KMS-11 (cell line): ENCODE results near the gene MRRF.

ENCODE experiments used
- H2AFZ ChIP-seq: fragments of 200-600 bp; sonication (generic); 2 replicates; pipeline ENCODE4 v1.6.1; 2016; ENCODE audit warnings: antibody characterized with exemption, mixed run types, low read depth
- H3K27ac ChIP-seq: fragments of 200-600 bp; sonication (generic); 2 replicates; pipeline ENCODE4 v1.6.1; 2016; ENCODE audit warnings: mild to moderate bottlenecking, mixed run types
- H3K27me3 ChIP-seq: fragments of 200-600 bp; sonication (generic); 2 replicates; pipeline ENCODE4 v1.6.1; 2017; ENCODE audit warnings: mild to moderate bottlenecking, low read depth, mixed run types, moderate library complexity; ENCODE audit not compliant: insufficient read depth
- H3K36me3 ChIP-seq: fragments of 200-600 bp; sonication (generic); 2 replicates; pipeline ENCODE4 v1.6.1; 2017; ENCODE audit warnings: mild to moderate bottlenecking, mixed run types; ENCODE audit not compliant: insufficient read depth
- H3K4me1 ChIP-seq: fragments of 200-600 bp; sonication (generic); 2 replicates; pipeline ENCODE4 v1.6.1; 2016; ENCODE audit warnings: mild to moderate bottlenecking, low read depth, mixed run types; ENCODE audit not compliant: poor library complexity, severe bottlenecking
- H3K4me2 ChIP-seq: fragments of 200-600 bp; sonication (generic); 2 replicates; pipeline ENCODE4 v1.7.0; 2016; ENCODE audit warnings: mild to moderate bottlenecking, mixed run types
- H3K4me3 ChIP-seq: fragments of 200-600 bp; sonication (generic); IDR thresholded peaks from 2 replicates; pipeline ENCODE4 v1.6.1; 2017; ENCODE audit warnings: low read depth, low read length, mixed read lengths; ENCODE audit not compliant: insufficient read depth
- H3K79me2 ChIP-seq: fragments of 200-600 bp; sonication (generic); 2 replicates; pipeline ENCODE4 v1.6.1; 2016; ENCODE audit warnings: low read depth, mixed run types; ENCODE audit not compliant: insufficient read depth
- H3K9ac ChIP-seq: fragments of 200-600 bp; sonication (generic); 2 replicates; pipeline ENCODE4 v1.6.1; 2016; ENCODE audit warnings: mild to moderate bottlenecking, mixed run types
- H4K20me1 ChIP-seq: fragments of 200-600 bp; sonication (generic); 2 replicates; pipeline ENCODE4 v1.6.1; 2016; ENCODE audit warnings: mild to moderate bottlenecking, mixed run types; ENCODE audit not compliant: insufficient read depth
- TF ChIP-seq, protein P1 (sequence below): fragments of 200-600 bp; sonication (generic); conservative IDR thresholded peaks from 2 replicates; pipeline ENCODE4 v1.6.1; 2017; ENCODE audit warnings: low read depth, mild to moderate bottlenecking, antibody characterized with exemption, low read length, moderate library complexity, mixed read lengths

Gene MRRF

DNA sequence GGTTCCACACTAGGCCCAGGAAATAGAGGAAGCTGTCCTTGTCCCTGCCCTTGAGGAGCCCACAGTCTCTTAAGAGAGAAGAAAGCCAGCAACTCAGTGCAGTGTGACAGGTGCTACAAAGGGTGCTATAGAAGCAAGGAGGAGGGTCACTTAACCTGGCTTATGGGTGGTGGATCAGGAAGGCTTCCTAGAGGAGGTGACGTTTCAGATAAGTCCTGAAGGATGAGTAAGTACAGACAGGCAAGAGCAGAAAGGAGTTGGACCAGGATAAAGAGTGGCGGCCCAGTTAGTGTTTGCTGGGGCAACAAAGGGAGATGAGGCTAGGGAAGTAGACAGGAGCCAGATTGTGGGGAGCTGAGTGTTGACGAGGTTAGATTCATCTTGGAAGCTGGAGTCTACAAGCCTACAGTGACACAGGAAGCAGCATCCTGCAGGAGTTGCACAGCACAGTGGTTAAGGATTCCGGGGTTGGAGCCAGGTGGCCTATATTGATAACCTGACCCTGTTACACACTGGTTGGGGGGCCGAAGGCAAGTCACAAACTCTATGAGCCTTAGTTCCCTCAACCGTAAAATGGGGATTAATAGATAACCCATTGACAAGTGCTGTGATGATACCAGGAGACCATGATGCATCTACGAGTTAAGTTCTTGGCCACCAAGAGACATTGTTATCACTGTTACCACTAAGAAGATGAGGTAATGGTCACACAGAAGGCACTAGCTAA, 30.5 kb upstream of the MRRF start:
- Histone ChIP-seq H3K9ac (no peak overlapping the region), H3K27ac (no peak overlapping the region), H4K20me1 (no peaks in the 10 kb centered on the region), H3K36me3 (no peaks in the 10 kb centered on the region), H3K4me1 (no peaks in the 10 kb centered on the region), H3K79me2 (no peaks in the 10 kb centered on the region), H3K4me3 (no peak overlapping the region), H2AFZ (no peak overlapping the region), H3K27me3 (no peaks in the 10 kb centered on the region), H3K4me2 (no peak overlapping the region)
- TF ChIP-seq, protein P1, sequence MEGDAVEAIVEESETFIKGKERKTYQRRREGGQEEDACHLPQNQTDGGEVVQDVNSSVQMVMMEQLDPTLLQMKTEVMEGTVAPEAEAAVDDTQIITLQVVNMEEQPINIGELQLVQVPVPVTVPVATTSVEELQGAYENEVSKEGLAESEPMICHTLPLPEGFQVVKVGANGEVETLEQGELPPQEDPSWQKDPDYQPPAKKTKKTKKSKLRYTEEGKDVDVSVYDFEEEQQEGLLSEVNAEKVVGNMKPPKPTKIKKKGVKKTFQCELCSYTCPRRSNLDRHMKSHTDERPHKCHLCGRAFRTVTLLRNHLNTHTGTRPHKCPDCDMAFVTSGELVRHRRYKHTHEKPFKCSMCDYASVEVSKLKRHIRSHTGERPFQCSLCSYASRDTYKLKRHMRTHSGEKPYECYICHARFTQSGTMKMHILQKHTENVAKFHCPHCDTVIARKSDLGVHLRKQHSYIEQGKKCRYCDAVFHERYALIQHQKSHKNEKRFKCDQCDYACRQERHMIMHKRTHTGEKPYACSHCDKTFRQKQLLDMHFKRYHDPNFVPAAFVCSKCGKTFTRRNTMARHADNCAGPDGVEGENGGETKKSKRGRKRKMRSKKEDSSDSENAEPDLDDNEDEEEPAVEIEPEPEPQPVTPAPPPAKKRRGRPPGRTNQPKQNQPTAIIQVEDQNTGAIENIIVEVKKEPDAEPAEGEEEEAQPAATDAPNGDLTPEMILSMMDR, result no peak

DNA sequence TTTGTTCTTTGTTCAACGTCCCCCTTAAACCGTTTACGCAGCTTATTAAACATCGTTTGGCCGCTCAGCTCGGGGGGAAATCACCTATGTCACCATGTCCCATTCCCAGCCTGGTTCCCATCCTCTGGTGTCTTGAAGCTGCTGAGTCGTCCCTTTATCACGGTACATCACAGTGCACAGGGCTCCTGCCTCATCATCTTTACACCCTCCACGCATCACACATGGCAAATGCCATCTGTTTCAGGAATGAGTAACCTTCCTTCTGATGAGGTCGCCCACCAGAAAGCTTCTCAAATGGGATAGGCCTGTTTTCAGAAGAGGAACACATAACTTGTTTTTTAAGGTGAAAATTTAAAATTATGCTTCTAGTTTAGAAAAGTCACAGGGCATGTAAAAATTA, 28.0 kb upstream of the MRRF start:
- H3K36me3 ChIP-seq, result no peaks in the 10 kb centered on the region
- no peaks in the 10 kb centered on the region for H3K27me3 ChIP-seq
- H3K4me2 ChIP-seq, result no peak overlapping the region
- no peaks in the 10 kb centered on the region for H3K79me2 ChIP-seq
- TF ChIP-seq, protein P1, result no peak
- no peak overlapping the region for H3K9ac ChIP-seq
- no peaks in the 10 kb centered on the region for H4K20me1 ChIP-seq
- no peak overlapping the region for H3K27ac ChIP-seq
- no peak overlapping the region for H2AFZ ChIP-seq
- H3K4me3 ChIP-seq, result no peak overlapping the region
- no peaks in the 10 kb centered on the region for H3K4me1 ChIP-seq

DNA sequence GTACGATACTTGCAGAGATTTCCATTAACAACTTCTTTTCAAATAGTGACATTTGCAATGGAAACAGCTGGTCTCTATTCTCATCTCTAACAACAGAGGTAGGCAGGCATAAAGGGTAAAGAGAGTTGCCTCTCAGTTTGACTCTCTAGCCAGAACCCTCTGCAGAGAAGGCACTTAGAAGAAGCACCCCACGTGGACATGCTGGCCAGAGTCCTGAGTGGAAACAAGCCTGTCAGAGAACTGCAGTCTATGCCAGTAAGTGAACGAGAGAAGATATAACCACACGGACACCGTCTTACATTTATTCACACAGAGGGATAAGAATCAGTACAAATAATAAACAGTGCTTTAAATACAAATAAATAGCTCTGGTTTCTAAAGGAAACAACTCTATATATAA, 25.0 kb upstream of the MRRF start:
- H3K27ac ChIP-seq, result no peak overlapping the region
- H3K36me3 ChIP-seq, result no peaks in the 10 kb centered on the region
- no peak overlapping the region for H3K9ac ChIP-seq
- H3K27me3 ChIP-seq, result no peaks in the 10 kb centered on the region
- H3K4me1 ChIP-seq, result no peaks in the 10 kb centered on the region
- TF ChIP-seq, protein P1, result no peak
- H3K4me3 ChIP-seq, result no peak overlapping the region
- no peaks in the 10 kb centered on the region for H4K20me1 ChIP-seq
- no peak overlapping the region for H2AFZ ChIP-seq
- no peak overlapping the region for H3K4me2 ChIP-seq
- no peaks in the 10 kb centered on the region for H3K79me2 ChIP-seq

DNA sequence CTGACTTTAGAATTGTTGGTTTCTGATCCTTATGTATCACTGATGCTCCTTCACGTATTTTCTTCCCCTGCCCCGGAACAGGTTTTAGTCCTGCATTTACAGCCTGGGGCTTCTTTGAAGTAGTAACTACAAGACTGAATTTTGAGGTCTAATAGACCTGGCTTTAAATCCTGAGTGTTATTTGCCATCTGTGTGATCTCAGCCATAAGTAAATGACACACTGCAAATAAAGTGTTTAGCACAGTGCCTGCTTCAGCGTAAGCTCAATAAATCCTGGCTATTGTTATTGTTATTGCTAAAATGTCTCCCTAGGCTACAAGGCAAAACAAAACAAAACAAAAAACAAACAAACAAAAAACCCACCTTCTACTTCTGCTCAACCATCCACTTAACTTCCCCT, 20.3 kb upstream of the MRRF start:
- H3K36me3 ChIP-seq, result no peaks in the 10 kb centered on the region; the same call in 1 of the 2 replicates
- no peaks in the 10 kb centered on the region for H4K20me1 ChIP-seq
- H3K4me1 ChIP-seq, result no peaks in the 10 kb centered on the region
- H3K27me3 ChIP-seq, result no peaks in the 10 kb centered on the region
- no peak overlapping the region for H3K27ac ChIP-seq
- H2AFZ ChIP-seq, result no peak overlapping the region
- H3K4me3 ChIP-seq, result no peak overlapping the region
- H3K4me2 ChIP-seq, result no peak overlapping the region
- TF ChIP-seq, protein P1, result no peak
- H3K79me2 ChIP-seq, result no peaks in the 10 kb centered on the region
- H3K9ac ChIP-seq, result no peak overlapping the region
